Body of pancreas (tissue), 4 donors: ENCODE measurements around the gene UMODL1. TPM values are rescaled to one million over a fixed set of nuclear protein-coding genes. Genes with fewer than 3 reads are reported as not detected.
"Not testable (repeated sequence)": the region's sequence is repeated elsewhere in the genome, so short reads cannot be mapped to it uniquely, and the experiment has no call there.

Experiments used
- ATAC-seq: fragments of 150-250 bp; one replicate; pipeline ENCODE4 v1.9.1; 2016
- DNase-seq, 4 donors: peaks; one replicate each; pipeline ENCODE4 v3.0.0-alpha.2; 2019
- H3K27ac ChIP-seq, 4 donors: fragments of 200-600 bp; sonication (generic); 1 replicate in 3 of 4; 2 replicates in 1 of 4; pipeline versions ENCODE4 v1.5.1 to v1.6.1; 2016 to 2019; ENCODE audit warnings: mild to moderate bottlenecking in 1 of 4, mixed read lengths in 1 of 4, moderate library complexity in 1 of 4
- H3K27me3 ChIP-seq, 2 donors: fragments of 200-600 bp; sonication (generic); one replicate each; pipeline ENCODE4 v1.6.0; 2016; ENCODE audit warnings: mild to moderate bottlenecking in 1 of 2
- H3K36me3 ChIP-seq, 2 donors: fragments of 200-600 bp; sonication (generic); replicated peaks in 1 of 2; 2 replicates each; pipeline ENCODE4 v1.5.1; 2016; ENCODE audit warnings: low read depth in 2 of 2; ENCODE audit not compliant: insufficient read depth in 1 of 2
- H3K4me1 ChIP-seq: fragments of 200-600 bp; sonication (generic); one replicate; pipeline ENCODE4 v1.6.0; 2016
- H3K4me3 ChIP-seq, 2 donors: fragments of 200-600 bp; sonication (generic); 1 replicate in 1 of 2; 2 replicates in 1 of 2; pipeline ENCODE4 v1.5.1; 2016 to 2019
- H3K9me3 ChIP-seq, 3 donors: fragments of 200-600 bp; sonication (generic); 1 replicate in 2 of 3; 2 replicates in 1 of 3; pipeline ENCODE4 v1.5.1; 2016
- CTCF ChIP-seq, 7 experiments: fragments of 450-650 bp in 4 of 7; fragments of 200-600 bp in 3 of 7; sonication (generic) in 3 of 7; IDR thresholded peaks; one replicate each; pipeline ENCODE4 v1.5.1; 2016 to 2019; ENCODE audit warnings: antibody characterized with exemption in 7 of 7
- POLR2A ChIP-seq, 3 donors: fragments of 450-650 bp; IDR thresholded peaks; one replicate each; pipeline ENCODE4 v1.6.1; 2016; ENCODE audit warnings: antibody characterized with exemption in 3 of 3, mild to moderate bottlenecking in 2 of 3
- WGBS, 2 donors: methylation state at CpG; one replicate each; pipeline ENCODE4 v1.1.5; 2017; 5-methylcytosine and 5-hydroxymethylcytosine counted together
- intact Hi-C: fragments of 100-400 bp; cut with DNase I; formaldehyde crosslinking; loops from one replicate; pipeline ENCODE4 v1.15.1; 2023
- total RNA-seq, 2 donors: library from RNA; depleted of rRNA; stranded (reverse); fragments of >200 nt; gene quantifications; one replicate each; pipeline ENCODE4 v1.1.0, GENCODE V29; 2016

The UMODL1 gene
- total RNA-seq, 2 donors from 2014 or later: not detected

DNA sequence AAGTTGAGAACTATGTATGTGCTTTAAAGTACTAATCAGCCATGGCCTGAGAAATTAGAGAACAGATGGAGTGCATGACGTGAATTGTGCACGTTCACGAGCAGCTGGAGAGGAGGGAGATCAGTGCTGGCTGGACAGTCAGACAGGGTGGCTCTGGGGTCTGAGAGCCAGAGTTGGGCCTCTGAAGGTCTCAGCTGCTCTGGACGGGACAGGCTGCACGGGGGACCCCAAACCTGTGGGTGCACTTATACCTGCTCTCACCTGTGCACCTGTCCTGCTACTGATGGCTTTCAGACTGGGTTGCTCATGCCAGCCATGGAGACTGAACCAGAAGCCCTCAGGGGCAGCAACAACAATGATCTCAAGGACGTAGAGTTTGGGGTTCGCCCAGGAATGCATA, 43.5 kb downstream of the UMODL1 start:
- H3K36me3 ChIP-seq: no peaks in the 10 kb centered on the region
- no peak overlapping the region for H3K4me3 ChIP-seq
- intact Hi-C loops: loop anchor here (5.0 to 10.0 kb wide), 2 partner anchors 297 to 510 kb away; no protein-coding TSS in a partner anchor
- DNase-seq (no peak), ATAC-seq (no peak)
- peaks cover 4% of the 10 kb centered on the region for H3K4me1 ChIP-seq
- no peak for TF ChIP-seq CTCF (IDR thresholded peaks at IDR 0.05)
- no peaks in the 10 kb centered on the region for H3K9me3 ChIP-seq
- no peaks in the 10 kb centered on the region for H3K27me3 ChIP-seq
- 75 to 83% methylated on average over 7 of the region's 7 CpGs for WGBS, 2 donors
- H3K27ac ChIP-seq: no peak overlapping the region

DNA sequence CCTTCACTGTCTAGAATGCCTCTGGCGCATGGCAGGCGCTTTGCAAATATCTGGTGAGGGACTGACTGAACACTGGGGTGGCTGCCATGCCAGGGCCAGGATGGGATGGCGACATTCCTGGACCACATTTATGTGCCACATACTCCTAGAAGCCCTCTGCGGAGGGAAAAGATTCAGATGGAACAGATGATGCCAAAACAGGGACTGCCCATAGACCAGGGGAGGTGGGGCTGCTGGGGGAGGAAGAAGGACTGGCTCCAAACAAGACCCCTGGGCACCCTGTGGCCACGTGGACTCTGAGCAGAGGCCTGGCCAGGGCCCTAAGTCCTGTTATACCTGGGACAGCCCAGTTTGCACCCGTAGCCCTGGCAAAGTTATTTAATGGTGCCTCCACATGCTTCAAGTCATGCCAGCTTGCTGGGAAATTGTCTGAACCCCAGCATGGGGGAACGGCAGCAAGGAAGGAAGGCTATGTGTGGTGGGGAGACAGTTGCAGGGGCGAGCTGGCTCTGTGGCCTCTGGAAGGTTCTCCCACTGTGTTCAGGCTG, 44.1 kb downstream of the UMODL1 start:
- WGBS, 2 donors: 74 to 75% methylated on average over 8 of the region's 8 CpGs
- no peak overlapping the region for H3K27ac ChIP-seq
- H3K4me3 ChIP-seq: no peak overlapping the region
- H3K9me3 ChIP-seq: no peaks in the 10 kb centered on the region
- TF ChIP-seq POLR2A (IDR thresholded peaks at IDR 0.05): no peak
- TF ChIP-seq CTCF (IDR thresholded peaks at IDR 0.05): no peak
- ATAC-seq: no peak
- H3K36me3 ChIP-seq: no peaks in the 10 kb centered on the region
- no peak for DNase-seq
- intact Hi-C loops: loop anchor here (5.0 to 10.0 kb wide), 2 partner anchors 298 to 510 kb away; no protein-coding TSS in a partner anchor
- peaks cover 4% of the 10 kb centered on the region for H3K4me1 ChIP-seq
- H3K27me3 ChIP-seq: no peaks in the 10 kb centered on the region

DNA sequence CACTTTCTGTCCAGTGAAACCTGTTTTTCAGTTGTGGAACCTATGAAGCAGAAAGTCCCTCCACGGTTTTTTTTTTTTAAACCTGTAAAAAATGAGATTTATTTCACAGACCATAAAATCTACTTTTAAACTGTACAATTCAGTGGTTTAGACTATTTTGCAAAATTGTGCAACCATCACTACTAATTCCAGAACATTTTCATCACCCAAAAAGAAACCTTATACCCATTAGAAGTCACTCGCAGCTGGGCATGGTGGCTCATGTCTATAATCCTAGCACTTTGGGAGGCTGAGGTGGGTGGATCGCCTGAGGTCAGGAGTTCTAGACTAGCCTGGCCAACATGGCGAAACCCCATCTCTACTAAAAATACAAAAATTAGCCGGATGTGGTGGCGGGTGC, 45.4 kb downstream of the UMODL1 start:
- H3K27me3 ChIP-seq, DNase-seq, H3K27ac ChIP-seq, H3K36me3 ChIP-seq, H3K9me3 ChIP-seq, H3K4me3 ChIP-seq, ATAC-seq, H3K4me1 ChIP-seq: not testable (repeated sequence)
- intact Hi-C loops: loop anchor here (5.0 to 10.0 kb wide), 2 partner anchors 299 to 512 kb away; no protein-coding TSS in a partner anchor
- WGBS, 2 donors: 60 to 64% methylated on average over 6 of the region's 6 CpGs

DNA sequence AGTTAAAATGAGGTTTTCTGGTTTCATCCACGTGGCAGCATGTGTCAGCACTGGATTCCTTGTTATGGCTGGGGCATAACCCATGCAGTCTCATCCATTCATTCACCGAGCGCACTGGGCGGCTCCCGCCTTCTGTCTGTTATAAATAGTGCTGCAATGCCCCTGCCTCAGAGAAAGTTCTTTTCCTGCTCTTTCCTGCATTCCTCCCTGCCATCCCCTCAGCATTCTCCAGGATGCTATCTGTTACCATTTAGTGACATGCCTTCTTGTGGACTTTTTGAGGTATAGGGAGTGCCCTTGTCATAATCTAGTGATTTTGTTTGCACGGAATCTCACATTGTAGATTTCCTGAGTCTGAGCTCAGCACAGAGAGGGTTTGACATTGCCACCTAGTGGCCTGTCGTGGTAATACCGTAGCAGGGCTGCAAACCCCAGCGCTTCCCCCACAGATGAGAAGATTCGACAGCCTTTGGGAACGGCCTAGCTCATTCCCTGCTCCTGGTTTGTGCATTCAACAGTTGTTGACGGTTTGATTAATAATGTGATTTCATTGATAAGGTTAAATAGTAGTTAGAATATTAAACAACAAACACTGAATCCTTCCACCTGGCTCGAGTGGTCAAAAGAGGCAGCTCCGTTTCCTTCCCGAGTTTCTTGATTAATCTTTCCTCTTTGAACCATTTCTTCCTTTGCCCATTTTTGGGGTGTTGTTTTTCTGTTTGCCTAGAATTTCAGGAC, 46.3 kb downstream of the UMODL1 start:
- Histone ChIP-seq H3K36me3 (no peaks in the 10 kb centered on the region), H3K4me3 (no peak overlapping the region), H3K9me3 (no peaks in the 10 kb centered on the region), H3K4me1 (peaks cover 4% of the 10 kb centered on the region), H3K27ac (no peak overlapping the region), H3K27me3 (no peaks in the 10 kb centered on the region)
- intact Hi-C loops: loop anchor here (5.0 to 10.0 kb wide), 2 partner anchors 300 to 513 kb away; no protein-coding TSS in a partner anchor
- TF ChIP-seq POLR2A (IDR thresholded peaks at IDR 0.05) (no peak), CTCF (IDR thresholded peaks at IDR 0.05) (peak; percentile 67 to 96 (median 89))
- WGBS, 2 donors: 12 to 14% methylated on average over 15 of the region's 15 CpGs
- ATAC-seq (peak; percentile 90), DNase-seq (peak; percentile 74 to 83 (median 77))

DNA sequence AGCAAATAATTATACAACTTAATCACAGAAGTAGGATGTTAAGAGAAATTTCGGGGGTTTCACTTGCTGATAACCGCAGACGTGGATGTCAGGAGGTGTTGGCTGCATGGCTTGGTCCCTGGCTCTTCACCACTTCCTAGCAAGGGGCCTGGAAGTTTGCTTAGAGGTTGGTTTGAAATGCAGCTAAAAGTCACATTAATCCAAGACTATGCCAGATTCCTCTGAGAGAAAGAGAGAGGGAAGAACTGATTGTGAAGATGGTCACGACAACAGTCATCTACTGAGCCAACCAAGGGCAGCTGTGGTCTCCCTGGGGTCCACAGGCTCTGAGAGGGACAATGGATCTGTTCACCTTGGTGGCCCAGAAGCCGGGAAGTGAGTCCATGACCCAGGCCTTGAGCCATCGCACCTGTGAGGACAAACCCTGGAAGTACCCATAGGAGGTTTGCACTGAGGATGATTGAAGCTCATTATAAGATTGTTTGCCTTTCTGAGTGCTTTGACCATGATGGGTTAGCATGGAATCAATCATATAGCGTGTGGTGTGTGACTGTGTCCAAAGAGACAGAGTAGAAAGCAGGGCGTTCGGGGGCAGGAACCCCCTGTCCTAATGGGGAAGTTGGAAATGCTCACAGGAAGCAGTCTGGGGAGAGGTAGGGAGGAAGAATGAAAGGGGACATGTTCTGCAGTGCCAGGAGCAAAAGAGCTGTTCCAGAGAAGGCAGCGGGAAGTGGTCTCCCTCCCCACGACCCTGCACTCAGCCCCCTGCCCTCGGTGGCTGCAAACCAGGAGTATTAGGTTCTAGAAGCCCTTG, 47.1 kb downstream of the UMODL1 start:
- no peak overlapping the region for H3K4me3 ChIP-seq
- 52 to 65% methylated on average over 12 of the region's 12 CpGs for WGBS, 2 donors
- intact Hi-C loops: loop anchor here (5.0 to 10.0 kb wide), 2 partner anchors 301 to 513 kb away; no protein-coding TSS in a partner anchor
- H3K4me1 ChIP-seq: peaks cover 4% of the 10 kb centered on the region
- H3K27me3 ChIP-seq: no peaks in the 10 kb centered on the region
- no peaks in the 10 kb centered on the region for H3K36me3 ChIP-seq
- no peaks in the 10 kb centered on the region for H3K9me3 ChIP-seq
- ATAC-seq (no peak), DNase-seq (no peak)
- H3K27ac ChIP-seq: no peak overlapping the region
- TF ChIP-seq POLR2A (IDR thresholded peaks at IDR 0.05) (no peak), CTCF (IDR thresholded peaks at IDR 0.05) (no peak)
